AG04449 (cell line): ENCODE data around the gene TMEM94.

Experiments
- CTCF ChIA-PET: fragments of 350-600 bp; formaldehyde crosslinking; extraction: SDS; loops from one replicate; lab custom pipeline; 2021; ENCODE audit warnings: antibody characterized with exemption; lab: Yijun Ruan, JAX
- POLR2A ChIA-PET: fragments of 400-600, 350-600 bp; formaldehyde crosslinking; extraction: SDS; loops from one replicate; lab custom pipeline; 2020; ENCODE audit warnings: antibody characterized with exemption, inconsistent platforms; lab: Yijun Ruan, JAX
- DNase-seq: peaks from one replicate; pipeline ENCODE4 v3.0.0-alpha.2; 2010; ENCODE audit warnings: low read depth, low spot score
- H3K4me3 ChIP-seq: 2 replicates; pipeline ENCODE4 v1.5.1; 2011; ENCODE audit warnings: low read depth, mild to moderate bottlenecking, control low read depth, low read length
- CTCF ChIP-seq: IDR thresholded peaks from one replicate; pipeline ENCODE4 v1.5.1; 2011; ENCODE audit warnings: mild to moderate bottlenecking, moderate library complexity, low read length, control low read depth, inconsistent platforms; ENCODE audit not compliant: insufficient read depth; ENCODE audit errors: missing control alignments

Gene TMEM94

GRCh38 chr17:75512926-75513640 lies 56.6 kb downstream of the TMEM94 start:
- no peak for DNase-seq
- 0 out of 2 replicates have a peak overlapping the region, but pooled peaks have one; percentile 80 for H3K4me3 ChIP-seq
- CTCF ChIA-PET, result interaction anchor here (0.6 to 2.5 kb wide), 10 partner anchors 8 to 234 kb away, joined by 3 to 11 read pairs (median 4); partner anchors contain the start of gene SMIM5

GRCh38 chr17:75513641-75514000 lies 57.2 kb downstream of the TMEM94 start:
- POLR2A ChIA-PET, result no interaction called here
- DNase-seq, result no peak
- CTCF ChIA-PET, result interaction anchor here (0.6 to 2.5 kb wide), 7 partner anchors 8 to 119 kb away, joined by 3 to 11 read pairs (median 3); partner anchors contain the start of gene SMIM5
- H3K4me3 ChIP-seq, result peak overlapping the region; percentile 80
- TF ChIP-seq CTCF, result no peak

More at GRCh38 chr17:75512926-75513640, 56.6 kb downstream of the TMEM94 start:
- POLR2A ChIA-PET, result no interaction called here
- no peak for TF ChIP-seq CTCF

- ChIA-PET POLR2A (no interaction called here), CTCF (interaction anchor here (0.7 to 2.5 kb wide), 9 partner anchors 9 to 239 kb away, joined by 3 to 11 read pairs (median 3); partner anchors contain the start of gene SMIM5)
- no peak for TF ChIP-seq CTCF
- peak overlapping the region; percentile 80 for H3K4me3 ChIP-seq
- no peak for DNase-seq
Observed at GRCh38 chr17:75514299-75514918, 58.0 kb downstream of the TMEM94 start.

- no peak for TF ChIP-seq CTCF
- DNase-seq, result no peak
Observed at GRCh38 chr17:75514919-75515495, 58.6 kb downstream of the TMEM94 start.

GRCh38 chr17:75515496-75516254 lies 59.2 kb downstream of the TMEM94 start, which contains the start of gene CASKIN2:
Gene CASKIN2 (minus strand): TSS chr17:75515537. CDS start chr17:75513804, 1,733 bp downstream.
- TF ChIP-seq CTCF, result peak; percentile 100
- POLR2A ChIA-PET, result interaction anchor here (0.6 to 2.2 kb wide), 7 partner anchors 10 to 516 kb away, joined by 3 to 9 read pairs (median 5); partner anchors contain the start of genes LLGL2, RECQL5, SAP30BP and TMEM94
- CTCF ChIA-PET, result interaction anchor here (0.6 to 3.1 kb wide), 24 partner anchors 10 to 481 kb away, joined by 3 to 57 read pairs (median 3); partner anchors contain the start of genes LLGL2 and TMEM94
- DNase-seq, result peak; percentile 10
- H3K4me3 ChIP-seq, result peak within 1 kb of the TSS; percentile 80

More at GRCh38 chr17:75514919-75515495, 58.6 kb downstream of the TMEM94 start:
- ChIA-PET POLR2A (no interaction called here), CTCF (interaction anchor here (0.7 to 1.7 kb wide), 6 partner anchors 10 to 238 kb away, joined by 3 to 8 read pairs (median 3); no protein-coding TSS in a partner anchor)
- peak overlapping the region; percentile 80 for H3K4me3 ChIP-seq
